NCI-H446 (cell line): ENCODE measurements around the gene CENPU.

Experiments
- DNase-seq, 2 experiments: peaks; one replicate each; lab custom pipeline; 2025; lab: John Stamatoyannopoulos, UW

Gene CENPU

GRCh38 chr4:184712322-184712721, 21.6 kb downstream of the CENPU start:
- DNase-seq = no peak

- DNase-seq = no peak
Measured at GRCh38 chr4:184706453-184706852, 27.4 kb downstream of the CENPU start.

GRCh38 chr4:184705692-184706091, 28.2 kb downstream of the CENPU start:
- no peak for DNase-seq

GRCh38 chr4:184702114-184702513, 31.8 kb downstream of the CENPU start:
- no peak for DNase-seq

GRCh38 chr4:184699941-184700340, 34.0 kb downstream of the CENPU start:
- no peak for DNase-seq

GRCh38 chr4:184697956-184698355, 35.9 kb downstream of the CENPU start:
- DNase-seq = no peak

GRCh38 chr4:184695178-184695896, 38.6 kb downstream of the CENPU start:
- no peak for DNase-seq

GRCh38 chr4:184694412-184694956, 39.4 kb downstream of the CENPU start:
- DNase-seq = no peak

- DNase-seq = no peak
Measured at GRCh38 chr4:184693056-184693455, 40.8 kb downstream of the CENPU start.

- DNase-seq = no peak
Measured at GRCh38 chr4:184689681-184690080, 44.2 kb downstream of the CENPU start.

GRCh38 chr4:184688447-184688846, 45.4 kb downstream of the CENPU start:
- DNase-seq = no peak

GRCh38 chr4:184688005-184688404, 45.9 kb downstream of the CENPU start:
- DNase-seq = no peak

GRCh38 chr4:184684491-184685189, 49.3 kb downstream of the CENPU start:
- no peak for DNase-seq

- DNase-seq = no peak
Measured at GRCh38 chr4:184681916-184682315, 52.0 kb downstream of the CENPU start.

- no peak for DNase-seq
Measured at GRCh38 chr4:184680698-184681097, 53.2 kb downstream of the CENPU start.

GRCh38 chr4:184675821-184676492, 57.9 kb downstream of the CENPU start:
- DNase-seq = no peak

GRCh38 chr4:184675018-184675417, 58.9 kb downstream of the CENPU start:
- DNase-seq = no peak

- DNase-seq = no peak
Measured at GRCh38 chr4:184674011-184674410, 59.9 kb downstream of the CENPU start.

- DNase-seq = no peak
Measured at GRCh38 chr4:184672741-184673140, 61.2 kb downstream of the CENPU start.

GRCh38 chr4:184671101-184671500, 62.8 kb downstream of the CENPU start:
- no peak for DNase-seq

- no peak for DNase-seq
Measured at GRCh38 chr4:184669251-184669650, 64.6 kb downstream of the CENPU start.

GRCh38 chr4:184668511-184669114, 65.3 kb downstream of the CENPU start:
- no peak for DNase-seq
